ENCODE data around the gene DLG2.
"Not testable (repeated sequence)": the region's sequence is repeated elsewhere in the genome, so short reads cannot be mapped to it uniquely, and the experiment has no call there.

Gene DLG2

GRCh38 chr11:85406841-85407240 is 220.3 kb downstream of the DLG2 start:
- DNase-seq (ENCODE audit: low spot score): no peak
- TF ChIP-seq CTCF (IDR thresholded peaks at IDR 0.05; ENCODE audit: borderline replicate concordance, control extremely low read depth, extremely low read depth, insufficient read depth, missing control alignments): no peak
- in situ Hi-C loops (cut with MboI; ENCODE audit: low sequenced_read_pairs, unreplicated experiment): no loop called here

- TF ChIP-seq CTCF (IDR thresholded peaks at IDR 0.05; ENCODE audit: borderline replicate concordance, control extremely low read depth, extremely low read depth, insufficient read depth, missing control alignments): no peak
- no peak for DNase-seq (ENCODE audit: low spot score)
- in situ Hi-C loops (cut with MboI; ENCODE audit: low sequenced_read_pairs, unreplicated experiment): no loop called here
Observed at GRCh38 chr11:85406316-85406715, 220.8 kb downstream of the DLG2 start.

GRCh38 chr11:85395515-85396055 is 231.6 kb downstream of the DLG2 start:
- DNase-seq (ENCODE audit: low spot score); in situ Hi-C loops (cut with MboI; ENCODE audit: low sequenced_read_pairs, unreplicated experiment): not testable (repeated sequence)

GRCh38 chr11:85394283-85394682 is 232.9 kb downstream of the DLG2 start:
- no peak for TF ChIP-seq CTCF (IDR thresholded peaks at IDR 0.05; ENCODE audit: borderline replicate concordance, control extremely low read depth, extremely low read depth, insufficient read depth, missing control alignments)
- no peak for DNase-seq (ENCODE audit: low spot score)
- in situ Hi-C loops (cut with MboI; ENCODE audit: low sequenced_read_pairs, unreplicated experiment): no loop called here

GRCh38 chr11:85391141-85391540 is 236.0 kb downstream of the DLG2 start:
- no peak for TF ChIP-seq CTCF (IDR thresholded peaks at IDR 0.05; ENCODE audit: borderline replicate concordance, control extremely low read depth, extremely low read depth, insufficient read depth, missing control alignments)
- DNase-seq (ENCODE audit: low spot score): no peak
- in situ Hi-C loops (cut with MboI; ENCODE audit: low sequenced_read_pairs, unreplicated experiment): no loop called here

GRCh38 chr11:85385547-85385946 is 241.6 kb downstream of the DLG2 start:
- DNase-seq (ENCODE audit: low spot score): no peak
- in situ Hi-C loops (cut with MboI; ENCODE audit: low sequenced_read_pairs, unreplicated experiment): no loop called here
- TF ChIP-seq CTCF (IDR thresholded peaks at IDR 0.05; ENCODE audit: borderline replicate concordance, control extremely low read depth, extremely low read depth, insufficient read depth, missing control alignments): no peak

- DNase-seq (ENCODE audit: low spot score): no peak
- TF ChIP-seq CTCF (IDR thresholded peaks at IDR 0.05; ENCODE audit: borderline replicate concordance, control extremely low read depth, extremely low read depth, insufficient read depth, missing control alignments): no peak
- in situ Hi-C loops (cut with MboI; ENCODE audit: low sequenced_read_pairs, unreplicated experiment): no loop called here
Observed at GRCh38 chr11:85385111-85385510, 242.0 kb downstream of the DLG2 start.
